HUDEP-2 (cell line): Measurements from ENCODE around the gene PDYN.

Experiments used
- DNase-seq, 76 experiments: peaks; one replicate each; lab custom pipeline; 2025; ENCODE audit not compliant: unreplicated experiment in 76 of 76; lab: John Stamatoyannopoulos, UW

PDYN gene

DNA sequence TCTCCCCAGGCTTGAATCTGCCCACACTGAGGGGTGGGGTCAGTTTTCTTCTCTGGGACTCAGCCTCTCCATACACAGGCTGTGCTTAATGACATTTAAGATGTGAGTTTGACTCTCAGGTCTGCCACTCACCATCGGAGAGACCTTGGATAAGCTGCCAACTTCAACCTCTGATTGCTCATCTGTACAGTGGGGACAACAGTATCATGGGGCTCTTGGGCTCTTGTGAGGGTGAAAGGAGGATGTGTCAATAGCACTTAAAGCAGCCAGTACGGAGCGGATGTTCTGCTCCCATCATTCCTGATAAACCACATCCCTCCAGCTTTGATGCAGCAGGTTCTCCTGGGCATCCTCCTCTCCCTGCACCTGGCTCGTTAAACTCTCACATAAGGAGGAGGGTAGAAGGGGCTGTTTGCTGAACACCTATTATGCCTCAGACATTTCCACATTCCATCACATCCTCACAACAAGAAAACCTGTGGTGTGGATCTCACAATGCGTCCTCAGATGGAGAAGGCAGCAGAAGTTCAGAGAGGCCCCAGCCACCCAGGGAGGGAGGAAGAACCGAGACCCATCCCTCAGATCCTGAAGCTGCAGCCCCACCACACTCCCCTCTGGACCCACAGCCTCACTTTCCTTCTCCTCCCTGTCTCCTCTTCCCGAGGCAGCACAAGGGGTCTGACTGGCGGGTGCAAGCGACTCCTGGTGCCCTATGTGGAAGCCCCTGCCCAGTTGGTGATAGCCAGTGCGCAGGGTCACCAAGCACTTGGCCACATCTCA, 1.9 kb upstream of the PDYN start:
- no peak for DNase-seq

DNA sequence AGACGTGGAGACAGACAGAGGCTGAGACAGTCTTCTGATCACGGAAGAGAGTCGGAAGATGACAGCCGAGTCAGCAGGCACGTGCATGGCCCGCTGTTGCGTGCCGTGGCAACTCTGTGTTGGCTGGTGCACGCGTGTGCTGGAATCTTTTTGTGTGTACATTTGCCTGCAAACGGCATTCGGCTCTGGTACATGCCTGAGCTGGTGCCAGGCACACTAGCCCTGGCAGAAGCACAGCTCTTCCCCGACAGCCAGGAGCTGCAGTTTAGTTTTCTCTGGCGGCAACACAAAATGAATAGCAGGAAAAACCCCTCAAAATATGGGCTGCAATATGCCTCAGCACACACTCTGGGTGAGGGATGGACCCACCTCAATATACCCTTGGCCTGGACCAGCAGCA, 769 bp upstream of the PDYN start:
- no peak for DNase-seq

DNA sequence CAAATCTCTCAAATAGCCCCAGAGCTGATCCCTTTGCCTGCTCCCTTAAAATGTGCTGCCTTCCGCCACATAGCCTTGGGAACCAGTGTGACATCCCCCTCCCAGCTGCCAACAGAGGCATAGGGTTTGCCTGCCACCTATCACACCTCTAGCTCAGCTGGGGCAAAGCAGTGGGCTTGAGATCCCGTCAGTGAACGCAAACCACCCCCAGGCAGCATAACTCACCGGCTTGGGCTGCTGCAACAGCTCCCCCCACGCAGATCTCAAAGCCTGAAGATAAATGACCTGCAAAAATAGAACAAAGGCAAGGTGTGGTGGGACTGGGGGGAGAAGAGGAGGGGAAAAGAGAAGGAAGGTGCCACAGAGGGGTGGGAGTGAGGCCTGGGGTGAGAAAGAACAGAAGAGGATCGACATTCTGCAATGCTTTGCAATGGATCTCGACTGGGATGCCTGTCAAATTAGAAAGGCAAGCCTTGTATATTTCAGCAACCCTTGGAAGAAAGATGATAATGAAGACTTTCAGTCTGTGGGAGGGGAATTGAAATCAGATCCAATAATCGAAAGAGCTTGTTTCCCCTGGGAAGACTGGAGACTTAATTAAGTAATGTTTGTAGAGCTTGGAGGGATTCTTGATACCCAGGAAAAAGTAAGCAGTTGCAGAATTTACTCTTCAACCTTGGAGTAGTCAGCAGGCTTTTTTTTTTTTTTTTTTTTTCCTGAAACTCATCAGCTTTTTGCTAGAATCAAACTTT, 1.3 kb downstream of the PDYN start:
- DNase-seq: no peak

DNA sequence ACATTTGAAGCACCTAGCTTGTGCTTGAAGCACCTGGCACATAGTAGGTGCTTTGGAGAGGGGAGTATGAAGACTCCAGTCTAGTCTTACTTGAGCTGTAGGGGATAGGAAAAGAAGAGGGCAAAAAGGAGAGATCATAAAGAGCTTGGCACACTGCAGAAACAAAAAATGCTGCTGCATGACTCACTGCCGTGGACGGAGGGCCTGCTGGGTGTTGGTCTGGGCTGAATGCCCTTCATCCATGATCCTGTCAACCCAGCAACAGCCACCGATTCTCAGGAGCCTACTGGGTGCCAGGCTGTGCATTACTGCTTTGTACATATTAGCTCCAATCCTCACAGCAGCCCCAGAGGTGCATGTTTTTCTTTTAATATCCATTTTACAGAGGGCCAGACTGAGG, 6.0 kb downstream of the PDYN start:
- DNase-seq: no peak

DNA sequence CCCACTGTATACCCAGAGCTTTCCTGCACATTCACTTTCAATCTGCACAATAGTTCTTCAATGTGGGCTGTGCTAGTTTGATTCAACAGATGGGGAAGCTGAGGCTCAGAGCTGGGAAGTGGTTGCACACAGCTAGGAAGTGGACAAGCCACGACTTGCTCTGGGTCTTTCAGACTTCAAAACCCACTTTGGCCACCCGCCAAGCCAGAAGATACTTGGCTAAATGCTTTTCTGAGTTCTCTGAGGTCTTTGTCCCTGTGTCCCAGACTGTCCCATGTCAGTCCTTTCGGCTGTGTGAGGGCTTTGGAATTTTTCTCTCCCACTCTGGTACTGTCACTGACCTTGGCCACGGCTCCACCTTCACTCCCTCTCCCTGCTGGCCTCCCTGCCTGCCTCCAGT, 10.6 kb downstream of the PDYN start:
- DNase-seq: no peak

DNA sequence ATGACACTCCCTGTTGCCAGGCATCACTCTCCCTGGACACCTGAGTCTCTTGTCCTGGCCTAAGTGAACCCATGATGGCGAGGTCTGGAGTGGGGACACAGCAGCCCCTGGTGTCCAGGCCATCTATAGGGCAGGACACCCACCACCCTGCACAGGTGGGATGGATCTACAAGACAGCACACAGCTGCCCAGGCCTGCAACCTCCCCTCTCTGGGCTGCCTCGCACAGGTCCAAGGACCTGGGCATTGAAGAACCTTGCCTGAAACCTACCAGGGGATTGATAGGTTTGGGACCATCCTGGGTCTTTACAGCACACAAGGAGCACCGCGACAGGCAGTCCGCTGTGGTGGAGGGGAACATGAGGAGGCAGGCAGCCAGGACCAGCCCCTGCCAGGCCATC, 11.2 kb downstream of the PDYN start:
- no peak for DNase-seq

DNA sequence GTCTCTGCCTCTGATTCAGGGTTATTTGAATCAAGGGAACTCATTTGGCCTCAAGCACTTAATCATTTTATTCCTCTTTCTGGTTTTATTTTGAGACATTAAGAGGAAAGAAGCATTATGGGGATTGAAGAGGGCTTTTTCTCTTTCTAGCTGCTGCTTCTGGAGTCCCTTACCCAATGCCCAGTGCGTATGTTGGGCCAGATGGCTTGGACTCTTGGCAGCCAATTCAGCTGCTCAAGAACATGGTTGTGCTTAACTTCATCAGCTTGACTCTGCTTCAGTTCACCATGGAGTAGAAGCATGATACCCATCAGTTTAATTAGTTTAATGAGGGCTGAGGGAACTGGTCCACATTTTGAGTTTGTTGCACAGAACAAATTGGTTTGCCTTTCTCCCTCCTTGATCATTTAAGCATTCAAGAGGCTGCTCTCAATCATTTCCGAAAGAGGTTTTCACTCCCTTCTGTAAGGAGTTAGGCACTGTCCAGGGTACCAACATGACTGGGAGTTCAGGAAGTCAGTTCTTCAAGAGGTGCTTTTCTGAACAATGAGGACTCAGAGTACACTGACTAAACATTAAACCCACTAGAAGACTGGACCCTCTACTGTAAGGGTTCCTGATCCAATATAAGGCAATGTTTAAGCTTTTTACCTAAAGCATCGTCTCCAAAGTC, 14.6 kb downstream of the PDYN start:
- no peak for DNase-seq

DNA sequence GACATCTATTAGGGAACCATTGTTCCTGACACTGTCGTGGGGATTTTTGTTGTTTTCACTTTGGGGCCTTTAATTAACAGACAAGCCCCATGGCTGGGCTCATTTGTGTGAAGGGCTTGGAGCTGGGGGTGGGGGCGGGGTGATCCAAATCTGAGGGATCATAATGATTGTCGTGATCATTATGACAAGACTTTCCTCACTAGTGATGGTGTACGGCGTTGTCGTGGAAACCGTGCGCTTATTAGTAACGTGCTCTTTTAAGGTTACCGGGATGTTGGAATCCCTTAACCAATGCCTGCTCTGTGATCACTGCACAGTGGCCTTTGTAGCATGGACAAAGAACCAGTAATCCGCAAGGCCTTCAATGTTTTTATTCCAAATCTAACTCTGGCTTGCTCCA, 18.6 kb downstream of the PDYN start:
- DNase-seq: no peak

DNA sequence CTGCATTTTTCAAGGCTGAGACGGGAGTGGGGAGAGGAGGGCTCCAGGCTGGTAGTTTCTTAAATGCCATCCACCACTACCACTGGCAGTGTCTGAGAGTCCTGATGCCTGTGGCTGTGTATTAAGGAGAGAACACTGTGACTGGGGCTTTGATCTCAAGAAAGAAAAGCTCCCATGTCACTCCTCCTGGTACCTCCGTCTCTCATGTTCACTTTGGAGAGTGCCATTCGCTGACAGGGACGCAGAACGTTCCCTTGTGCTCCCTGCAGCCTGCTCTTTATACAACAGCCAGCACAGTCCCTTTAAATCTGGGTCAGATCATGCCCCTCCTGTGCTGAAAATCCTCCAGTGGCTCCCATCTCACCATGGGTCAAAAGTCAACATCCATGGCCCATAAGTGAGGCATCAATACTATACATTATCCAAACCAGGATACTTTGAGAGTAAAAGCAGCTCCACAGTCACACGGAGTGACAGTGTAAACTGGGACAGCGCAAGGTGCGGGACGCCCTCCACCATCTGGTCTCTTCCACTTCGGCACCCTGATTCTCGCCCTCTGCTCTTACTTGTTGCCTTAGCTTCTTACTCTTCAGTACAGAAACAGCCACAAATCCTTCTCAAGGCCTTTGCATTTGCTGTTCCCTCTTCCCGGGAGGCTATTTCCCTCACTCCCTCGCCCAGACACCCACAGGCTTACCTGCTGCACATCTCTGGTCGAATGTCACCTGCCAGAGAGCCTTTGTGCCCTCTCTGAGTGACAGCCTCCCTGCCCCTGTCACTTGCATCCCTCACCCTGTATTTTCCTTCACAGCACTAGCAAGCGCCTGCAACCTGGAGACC, 20.0 kb downstream of the PDYN start:
- DNase-seq: no peak

DNA sequence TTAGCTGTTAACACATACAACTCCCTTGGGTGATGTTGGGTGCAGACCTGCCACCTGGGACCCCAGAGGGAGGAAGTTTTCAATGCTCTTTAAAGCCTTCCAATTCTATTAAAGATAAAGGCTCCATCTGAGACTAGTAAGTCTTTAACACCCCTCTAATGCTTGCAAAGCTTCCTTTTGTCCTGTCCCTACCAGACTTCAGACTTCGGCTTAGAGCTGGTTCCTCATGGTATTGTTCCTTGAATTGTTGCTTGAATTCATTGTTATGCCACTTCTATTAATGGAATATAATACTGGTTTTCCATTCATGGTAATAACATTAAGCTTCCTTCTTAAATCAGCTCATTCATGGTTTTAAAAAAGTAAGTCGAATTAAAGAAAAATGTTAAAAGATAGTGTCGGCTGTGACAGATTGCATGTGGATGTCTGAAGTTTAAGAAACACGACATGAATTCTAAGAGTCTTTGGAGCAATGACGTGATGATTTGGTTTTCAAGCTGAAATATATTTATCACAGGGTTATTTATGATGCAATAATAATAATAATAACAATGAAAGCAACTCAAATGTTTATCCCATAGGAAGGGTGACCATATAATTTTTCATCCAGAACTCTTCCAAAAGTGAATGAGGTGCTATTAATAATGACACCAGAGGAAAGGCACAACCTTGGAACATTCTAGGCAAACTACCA, 21.8 kb downstream of the PDYN start:
- no peak for DNase-seq

DNA sequence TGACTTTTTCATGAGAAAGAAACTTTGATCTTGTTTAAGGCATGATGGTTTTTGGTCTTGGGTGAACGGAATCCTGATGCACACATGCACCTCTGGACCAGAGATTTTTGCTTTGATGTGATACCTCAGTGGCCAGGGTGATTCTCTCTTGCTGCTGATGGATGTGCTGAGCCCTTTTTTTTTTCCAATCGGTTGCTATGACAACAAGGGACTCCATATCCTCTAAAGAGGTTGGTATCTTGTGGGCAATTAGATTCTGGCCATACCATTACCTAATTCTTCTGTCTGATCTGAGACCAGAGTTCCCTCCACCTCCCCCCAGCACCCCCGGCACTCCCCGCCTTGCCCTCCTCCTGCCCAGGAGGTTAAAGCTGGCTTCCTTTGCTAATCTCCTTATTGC, 24.9 kb downstream of the PDYN start:
- no peak for DNase-seq

DNA sequence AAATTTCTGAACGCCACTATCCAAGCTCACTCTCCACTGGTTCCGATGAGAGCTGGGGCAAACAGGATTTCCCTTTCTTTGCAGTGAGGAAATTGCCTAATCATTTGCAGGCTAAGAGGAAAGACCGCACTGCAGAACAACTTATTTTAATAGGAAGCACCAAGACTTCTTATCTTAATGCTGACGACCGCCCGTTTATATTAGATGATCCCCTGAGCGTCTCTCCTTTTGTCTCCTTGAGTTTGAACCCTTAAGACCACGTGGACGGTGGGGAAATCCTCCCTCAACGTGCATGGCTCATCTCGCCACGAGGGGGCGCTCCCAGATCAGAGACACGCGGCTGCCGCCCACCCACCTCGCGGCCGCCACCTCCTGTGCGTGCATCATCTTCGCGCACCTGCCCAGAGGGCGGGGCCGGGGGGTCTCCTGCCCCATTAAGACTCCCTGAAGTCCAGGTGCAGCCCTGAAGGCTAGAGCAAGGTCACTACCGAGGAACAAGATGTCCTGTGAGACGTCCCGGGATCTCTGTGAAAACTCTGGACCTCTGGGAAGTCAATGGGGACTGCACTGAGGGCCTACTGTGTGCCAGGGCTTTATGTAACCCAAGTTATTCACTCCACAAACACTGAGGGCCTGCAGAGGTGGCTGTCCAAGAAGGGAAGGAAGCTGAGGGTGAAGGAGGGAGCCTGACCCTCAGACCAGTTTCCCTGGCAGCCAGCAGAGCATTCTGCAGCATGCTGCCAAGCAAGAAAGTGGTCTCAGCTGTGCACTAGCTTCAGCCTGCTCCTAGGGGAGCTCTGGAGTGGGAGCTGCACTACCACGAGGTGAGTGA, 28.1 kb downstream of the PDYN start:
- DNase-seq: peak in 59 of 76 experiments; percentile 2 to 69 (median 34)

DNA sequence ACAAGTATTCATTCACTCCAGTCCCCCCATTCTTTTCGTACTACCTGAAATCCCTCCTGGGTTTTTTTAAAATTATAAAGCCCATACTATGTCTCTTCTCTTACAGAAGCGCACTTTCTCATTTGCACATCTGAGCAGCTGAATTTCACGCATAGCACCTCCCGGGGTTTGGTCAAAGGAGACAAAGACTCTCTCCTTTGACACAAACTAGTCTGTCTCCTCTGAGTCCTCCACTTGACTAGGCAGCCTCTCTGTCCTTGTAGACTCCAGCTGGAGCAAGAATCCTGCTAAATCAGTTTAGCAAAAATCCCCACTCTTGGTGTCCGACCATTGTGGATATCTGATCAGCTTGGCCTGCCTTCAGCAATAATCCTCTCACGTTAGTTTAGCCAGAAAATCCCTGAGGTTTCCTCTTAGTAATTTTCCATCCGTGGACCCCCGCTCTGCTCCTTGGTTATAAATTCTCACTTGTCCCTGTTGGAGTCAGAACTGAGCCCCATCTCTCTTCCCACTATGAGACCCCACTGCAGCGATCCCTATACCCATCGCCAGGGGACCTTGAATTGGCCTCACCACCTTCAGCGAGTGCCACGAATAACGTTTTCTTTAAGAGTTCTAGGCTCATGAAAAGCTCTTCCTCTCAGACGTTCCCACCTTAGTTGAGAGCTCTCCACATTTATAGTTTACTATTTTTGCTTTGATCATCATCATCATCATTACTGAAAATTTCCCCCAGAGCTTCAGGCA, 29.0 kb downstream of the PDYN start:
- DNase-seq: no peak

DNA sequence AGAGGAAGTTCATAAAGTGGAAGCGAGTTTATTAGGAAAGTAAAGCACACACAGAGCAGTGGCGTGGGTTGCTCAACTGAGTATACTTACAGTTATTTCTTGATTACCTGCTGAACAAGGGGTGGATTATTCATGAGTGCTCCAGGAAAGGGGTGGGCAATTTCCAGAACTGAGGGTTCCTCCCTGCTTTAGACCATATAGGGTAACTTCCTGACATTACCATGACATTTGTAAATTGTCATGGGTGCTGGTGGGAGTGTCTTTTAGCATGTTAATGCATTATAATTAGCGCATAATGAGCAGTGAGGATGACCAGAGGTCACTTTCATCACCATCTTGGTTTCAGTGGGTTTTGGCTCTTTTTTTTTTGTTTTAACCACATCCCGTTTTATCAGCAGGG, 29.8 kb downstream of the PDYN start:
- no peak for DNase-seq

DNA sequence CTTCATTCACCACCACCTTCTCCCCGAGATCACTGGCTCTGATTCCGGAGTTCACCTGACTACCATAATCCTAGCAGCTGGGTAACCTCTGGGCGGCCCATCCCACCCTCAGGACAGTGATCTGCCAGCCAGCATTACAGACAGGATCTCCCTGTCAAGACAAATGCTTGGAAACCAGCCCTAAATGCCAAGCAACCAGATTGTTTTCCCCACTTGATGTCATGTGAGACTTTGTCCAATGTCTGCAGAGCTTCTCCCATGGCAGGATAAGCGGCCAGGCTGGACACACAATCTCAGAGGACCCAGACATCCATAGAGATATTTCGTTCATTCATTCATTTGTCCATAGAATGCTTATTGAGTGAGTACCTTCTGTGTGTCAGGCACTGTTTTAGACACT, 32.5 kb downstream of the PDYN start:
- no peak for DNase-seq

DNA sequence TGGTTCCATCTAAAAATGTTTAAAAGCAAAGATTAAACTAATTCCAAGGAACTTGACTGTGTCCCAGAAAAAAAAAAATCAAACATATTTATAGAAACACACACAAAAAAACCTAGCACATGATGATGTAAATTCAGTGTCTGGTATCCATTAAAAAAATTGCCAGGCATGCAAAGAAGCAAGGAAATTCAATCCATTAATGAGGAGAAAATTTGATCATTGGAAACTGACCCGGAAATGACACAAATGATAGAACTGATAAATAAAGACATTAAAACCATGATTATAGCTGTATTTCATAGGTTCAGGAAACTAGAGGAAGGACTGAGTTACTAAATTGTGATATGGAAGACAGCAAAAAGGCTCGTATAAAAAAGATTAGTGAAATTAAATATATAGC, 34.7 kb downstream of the PDYN start:
- no peak for DNase-seq

DNA sequence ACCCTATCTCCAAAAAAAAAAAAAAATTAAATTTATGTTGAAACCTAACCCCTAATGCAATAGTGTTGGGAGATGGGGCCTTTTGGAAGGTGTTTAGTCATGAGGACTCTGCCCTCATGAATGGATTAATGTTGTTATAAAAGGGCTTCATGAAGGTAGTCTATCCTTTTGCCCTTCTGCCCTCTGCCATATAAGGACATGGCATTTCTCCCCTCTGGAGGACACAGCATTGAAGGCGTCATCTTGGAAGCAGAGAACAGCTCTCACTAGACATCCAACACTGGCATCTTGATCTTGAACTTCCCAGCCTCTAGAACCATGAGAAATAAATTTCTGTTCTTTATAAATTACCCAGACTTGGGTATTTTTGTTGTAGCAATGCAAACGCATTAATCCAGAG, 35.4 kb downstream of the PDYN start:
- DNase-seq: no peak

DNA sequence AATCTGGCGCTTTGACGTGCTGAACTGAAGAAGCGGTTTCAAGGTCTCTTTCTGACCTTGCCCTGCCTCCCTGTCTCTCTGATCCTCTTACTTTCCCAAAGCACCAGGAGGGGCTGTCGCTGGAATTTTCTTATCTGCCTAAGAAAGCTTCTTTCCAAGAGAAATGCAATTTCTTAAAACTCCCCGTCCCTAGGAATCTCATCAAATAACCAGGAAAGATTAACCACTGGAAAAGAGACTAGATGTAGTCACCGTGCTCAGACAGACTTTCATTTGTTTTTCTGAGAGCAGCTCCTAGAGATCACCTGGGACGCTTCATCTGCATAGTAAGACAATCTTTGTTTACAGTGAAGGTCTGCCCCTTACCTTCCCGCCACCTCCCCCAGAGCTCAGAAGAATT, 38.6 kb downstream of the PDYN start:
- no peak for DNase-seq

DNA sequence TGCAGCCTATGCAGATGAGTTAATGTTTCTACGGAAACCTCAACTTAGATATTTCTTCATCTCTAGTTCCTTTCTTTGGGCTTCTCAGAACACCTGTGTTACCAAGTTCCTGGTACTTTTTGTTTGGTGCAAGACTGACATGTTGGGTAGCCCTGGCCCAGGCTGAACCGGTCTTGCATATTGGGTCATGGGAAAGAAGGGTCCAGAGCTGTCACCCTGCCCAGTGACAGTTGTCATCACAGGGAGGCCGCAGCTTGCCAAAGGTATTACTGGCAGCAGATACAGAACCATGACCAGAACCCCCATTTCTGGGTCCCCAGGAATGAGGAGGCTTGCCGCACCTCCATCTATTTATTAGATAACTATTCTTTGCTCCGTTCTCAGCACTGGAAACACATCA, 40.2 kb downstream of the PDYN start:
- no peak for DNase-seq
